K562 (cell line): ENCODE data around the gene DAP. TPM values are rescaled to one million over a fixed set of nuclear protein-coding genes. Genes with fewer than 3 reads are reported as not detected.

Experiments used
- ATAC-seq: fragments of 200-7000 bp; cut with Tn5 transposase; 3 replicates; pipeline ENCODE4 v1.9.1; 2020; ENCODE audit warnings: moderate library complexity
- BruUV-seq: library from RNA; stranded (reverse); fragments of 400-500 nt; replicated peaks from 2 replicates; lab custom pipeline; 2021; lab: Mats Ljungman, UMichigan
- CTCF ChIA-PET: fragments of 300-600 bp; formaldehyde crosslinking; extraction: SDS; loops from one replicate; lab custom pipeline; 2021; ENCODE audit warnings: low intra/inter-chr PET ratio; lab: Yijun Ruan, JAX
- POLR2A ChIA-PET: fragments of 300-600, 350-650 bp; sonication (Branson Sonifier 250); formaldehyde crosslinking; extraction: SDS; loops from one replicate; lab custom pipeline; 2021; ENCODE audit warnings: antibody characterized with exemption, inconsistent platforms; lab: Yijun Ruan, JAX
- DNase-seq, 4 experiments: peaks; one replicate each; pipeline versions ENCODE4 v3.0.0 to v3.0.0-alpha.2; 2011 to 2018; ENCODE audit warnings: low spot score in 3 of 4, mixed read lengths in 3 of 4; ENCODE audit errors: extremely low read depth in 1 of 4
- FAIRE-seq: peaks from 2 replicates; lab custom pipeline; 2011; peaks lifted over from hg19 to GRCh38; lab: Jason Lieb, UNC
- H2AFZ ChIP-seq: 2 replicates; pipeline ENCODE4 v1.6.0; 2011; ENCODE audit warnings: low read depth, low read length, control low read depth, inconsistent platforms
- H3K27ac ChIP-seq: fragments of 200-600 bp; 3 replicates; pipeline ENCODE4 v1.8.0; 2011; ENCODE audit warnings: low read depth, mild to moderate bottlenecking, control low read depth, inconsistent platforms, low read length, moderate library complexity, mixed read lengths; ENCODE audit errors: extremely low read depth
- H3K27me3 ChIP-seq, 2 experiments: fragments of 300-600 bp in 1 of 2; 2 replicates in 1 of 2; 3 replicates in 1 of 2; pipeline versions ENCODE4 v1.6.0 to v1.8.0; 2011; ENCODE audit warnings: inconsistent platforms in 2 of 2, low read length in 2 of 2, mild to moderate bottlenecking in 1 of 2, mixed read lengths in 1 of 2, moderate library complexity in 1 of 2; ENCODE audit not compliant: control insufficient read depth in 2 of 2, insufficient read depth in 2 of 2
- H3K36me3 ChIP-seq: fragments of 300-600 bp; 3 replicates; pipeline ENCODE4 v1.8.0; 2011; ENCODE audit warnings: mild to moderate bottlenecking, low read length, inconsistent platforms; ENCODE audit not compliant: control insufficient read depth, insufficient read depth
- H3K4me1 ChIP-seq, 2 experiments: fragments of 200-600 bp in 1 of 2; replicated peaks in 1 of 2; 2 replicates in 1 of 2; 3 replicates in 1 of 2; pipeline versions ENCODE4 v1.5.1 to v1.8.0; 2011; ENCODE audit warnings: inconsistent platforms in 2 of 2, low read length in 2 of 2, mild to moderate bottlenecking in 1 of 2, mixed read lengths in 1 of 2, moderate library complexity in 1 of 2; ENCODE audit not compliant: control insufficient read depth in 2 of 2, insufficient read depth in 2 of 2
- H3K4me2 ChIP-seq: 2 replicates; pipeline ENCODE4 v1.6.1; 2011; ENCODE audit warnings: low read length, control low read depth, inconsistent platforms, mixed read lengths; ENCODE audit not compliant: insufficient read depth
- H3K4me3 ChIP-seq: fragments of 200-600 bp; sonication (generic), shearing (Covaris generic); 2 replicates; pipeline ENCODE4 v1.5.1; 2016; ENCODE audit warnings: control low read depth, inconsistent platforms
- H3K79me2 ChIP-seq: fragments of 200-600 bp; 3 replicates; pipeline ENCODE4 v1.8.0; 2011; ENCODE audit warnings: low read length, inconsistent platforms; ENCODE audit not compliant: control insufficient read depth, insufficient read depth
- H3K9ac ChIP-seq, 2 experiments: 2 replicates each; pipeline versions ENCODE4 v1.6.0 to v1.6.1; 2011; ENCODE audit warnings: low read depth in 2 of 2, low read length in 2 of 2, control low read depth in 1 of 2, inconsistent platforms in 1 of 2, mild to moderate bottlenecking in 1 of 2, mixed read lengths in 1 of 2; ENCODE audit not compliant: insufficient read depth in 1 of 2
- H3K9me1 ChIP-seq: one replicate; pipeline ENCODE4 v1.6.0; 2011; ENCODE audit warnings: inconsistent platforms, mild to moderate bottlenecking, low read length, moderate library complexity; ENCODE audit not compliant: control insufficient read depth, insufficient read depth
- H3K9me3 ChIP-seq: replicated peaks from 2 replicates; pipeline ENCODE4 v1.5.1; 2011; ENCODE audit warnings: low read depth, low read length, inconsistent platforms; ENCODE audit not compliant: control insufficient read depth, insufficient read depth
- H4K20me1 ChIP-seq: replicated peaks from 2 replicates; pipeline ENCODE4 v1.6.1; 2011; ENCODE audit warnings: low read length, inconsistent platforms, mixed read lengths; ENCODE audit not compliant: control insufficient read depth, insufficient read depth
- CBX3 ChIP-seq, 2 experiments: IDR thresholded peaks; 1 replicate in 1 of 2; 2 replicates in 1 of 2; pipeline ENCODE4 v1.6.1; 2012; ENCODE audit warnings: inconsistent platforms in 2 of 2, low read length in 2 of 2, borderline replicate concordance in 1 of 2, control low read depth in 1 of 2
- CREB5 ChIP-seq: fragments of 250-450 bp; sonication (Bioruptor Pico); IDR thresholded peaks from 2 replicates; pipeline ENCODE4 v1.5.0; 2020; ENCODE audit warnings: mild to moderate bottlenecking
- NFXL1 ChIP-seq: fragments of 450-650 bp; formaldehyde crosslinking; IDR thresholded peaks from 2 replicates; pipeline ENCODE4 v1.4.0; 2021; ENCODE audit warnings: mild to moderate bottlenecking
- PCBP1 ChIP-seq: fragments of 200-400 bp; formaldehyde crosslinking; IDR thresholded peaks from 2 replicates; pipeline ENCODE4 v1.6.1; 2018; ENCODE audit warnings: mild to moderate bottlenecking, low read depth, low read length; ENCODE audit not compliant: poor library complexity, severe bottlenecking
- SFPQ ChIP-seq: fragments of 200-400 bp; formaldehyde crosslinking; IDR thresholded peaks from 2 replicates; pipeline ENCODE4 v1.6.1; 2017; ENCODE audit warnings: mild to moderate bottlenecking, low read depth, low read length, moderate library complexity
- USF1 ChIP-seq: sonication (generic); formaldehyde crosslinking; IDR thresholded peaks from 2 replicates; pipeline ENCODE4 v1.9.0; 2022; ENCODE audit warnings: mild to moderate bottlenecking, missing genetic modification reagents
- WHSC1 ChIP-seq: IDR thresholded peaks from one replicate; pipeline ENCODE4 v1.6.1; 2012; ENCODE audit warnings: low read length, control low read depth, inconsistent platforms
- ZBTB49 ChIP-seq: sonication (generic); formaldehyde crosslinking; IDR thresholded peaks from 2 replicates; pipeline ENCODE4 v1.8.0; 2022; ENCODE audit warnings: missing genetic modification reagents, mild to moderate bottlenecking, borderline replicate concordance
- ZKSCAN8 ChIP-seq: fragments of 200-800 bp; sonication (Bioruptor generic); IDR thresholded peaks from 2 replicates; pipeline ENCODE4 v1.6.1; 2016; ENCODE audit warnings: missing genetic modification characterization, missing compliant biosample characterization
- ZNF696 ChIP-seq: fragments of 250-450 bp; sonication (Bioruptor Pico); conservative IDR thresholded peaks from 2 replicates; pipeline ENCODE4 v1.4.0; 2020; ENCODE audit warnings: mild to moderate bottlenecking, moderate library complexity
- WGBS: fragments of 100-300 bp; shearing (Covaris generic); methylation state at CpG from one replicate; pipeline ENCODE4 v1.1.6; 2016; ENCODE audit warnings: low coverage, mixed read lengths; ENCODE audit not compliant: insufficient coverage; ENCODE audit errors: missing lambda C conversion rate; 5-methylcytosine and 5-hydroxymethylcytosine counted together
- in situ Hi-C: fragments of 300-500 bp; cut with MboI; formaldehyde crosslinking; loops from 4 replicates; pipeline ENCODE4 v1.15.0; 2018; ENCODE audit warnings: inconsistent platforms, mixed read lengths
- intact Hi-C: fragments of 100-400 bp; cut with micrococcal nuclease; formaldehyde crosslinking; loops from 2 replicates; pipeline ENCODE4 v1.14.2; 2022
- polyA plus RNA-seq, 8 experiments: library from polyadenylated mRNA; depleted of rRNA in 4 of 8; stranded (reverse) in 5 of 8; unstranded in 3 of 8; fragments of >200 nt; fragmentation: Nextera tagmentation in 2 of 8; fragmentation: Illumina TruSeq in 1 of 8; extraction: Ambion mirVana in 2 of 8; extraction: Trizol in 1 of 8; gene quantifications; 2 replicates each; pipeline versions ENCODE4 v1.2.1 to v1.2.3, GENCODE V29; 2011 to 2014; ENCODE audit warnings: inconsistent platforms in 1 of 8, missing spikeins in 1 of 8
- total RNA-seq, 7 experiments: library from RNA; depleted of rRNA in 6 of 7; stranded (reverse); fragments of >200 nt in 6 of 7; fragmentation: Illumina TruSeq in 2 of 7; extraction: Trizol in 2 of 7; gene quantifications; 2 replicates each; pipeline versions ENCODE4 v1.2.1 to v1.2.3, GENCODE V29; 2011 to 2021; ENCODE audit warnings: low replicate concordance in 1 of 7
- TF ChIP-seq, protein P1 (sequence below): sonication (generic); IDR thresholded peaks from 2 replicates; pipeline ENCODE4 v1.6.1; 2016

The DAP gene
- total and polyA plus RNA-seq, 9 of the 15 experiments (the other 6 are each of a cell fraction or from before 2014, with no cell fraction given) = 14.1 to 151 (median 34.5) TPM

DNA sequence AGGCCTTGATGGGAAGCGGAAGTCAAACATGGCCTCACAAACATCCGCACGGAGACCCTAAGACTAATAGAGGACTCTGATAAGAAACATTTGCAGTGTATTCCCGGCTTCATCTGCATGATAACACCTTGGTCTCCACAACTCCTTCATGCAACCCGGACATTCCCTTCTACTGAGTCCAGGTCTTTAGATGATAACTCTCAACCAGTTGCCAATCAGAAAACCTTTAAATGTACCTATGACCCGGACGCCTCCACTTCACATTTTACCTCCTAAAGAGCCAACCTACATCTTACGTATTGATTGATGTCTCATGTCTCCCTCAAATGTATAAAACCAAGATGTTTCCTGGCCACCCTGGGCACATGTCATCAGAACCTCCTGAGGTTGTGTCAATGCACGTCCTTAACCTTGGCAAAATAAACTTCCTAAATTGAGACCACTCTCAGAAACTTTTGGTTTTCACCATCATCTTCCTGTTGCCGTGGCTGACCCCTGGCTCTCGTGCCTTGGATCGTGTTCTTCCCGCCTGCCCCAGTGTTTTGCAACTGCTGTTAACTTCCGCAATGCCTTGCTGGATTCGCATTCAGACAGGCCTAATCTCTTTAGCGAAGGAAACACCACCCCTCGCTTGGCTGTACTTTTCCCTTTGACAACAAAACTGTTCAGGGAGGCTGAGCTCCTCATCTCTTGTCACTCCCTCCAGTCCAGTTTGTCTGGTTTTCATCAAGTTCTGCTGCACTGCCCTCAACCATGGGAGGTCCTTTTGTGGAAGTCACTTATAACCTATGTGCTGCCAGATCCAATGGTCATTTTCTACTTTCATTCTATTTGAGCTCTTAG, 1.1 kb upstream of the DAP start (continued):
- TF ChIP-seq USF1 (CRISPR knock-in tag) = no peak
- TF ChIP-seq ZKSCAN8 = 0 out of 2 replicates have a peak, but pooled peaks have one; percentile 44
- no peak for TF ChIP-seq ZNF696 (CRISPR knock-in tag)
- TF ChIP-seq, all 486 proteins: peak for 81

- 0% methylated on average over 12 of the region's 42 CpGs for WGBS
- Histone ChIP-seq H4K20me1 (peaks cover 24% of the 10 kb centered on the region), H3K27me3 (no peaks in the 10 kb centered on the region), H3K9me1 (peaks cover 12% of the 10 kb centered on the region), H3K79me2 (peaks cover 55% of the 10 kb centered on the region), H3K9me3 (no peaks in the 10 kb centered on the region), H3K4me2 (peak overlapping the region; percentile 93; the same call in 1 of the 2 replicates), H3K27ac (peak overlapping the region; percentile 76), H3K4me1 (peaks cover 18 to 36% of the 10 kb centered on the region in 2 experiments), H3K36me3 (peaks cover 32% of the 10 kb centered on the region), H3K9ac (peak overlapping the region; percentile 94 to 95; a peak in 3 of 4 replicates), H2AFZ (peak overlapping the region; percentile 44), H3K4me3 (peak overlapping the region; percentile 88)
- ATAC-seq = no peak
- in situ Hi-C loops = no loop called here
- ChIA-PET CTCF (no interaction called here), POLR2A (interaction anchor here (0.6 to 1.3 kb wide), 10 partner anchors 11 to 68 kb away, joined by 3 to 10 read pairs (median 4); no protein-coding TSS in a partner anchor)
- intact Hi-C loops = loop anchor here (2.0 to 10.0 kb wide), 4 partner anchors 26 to 256 kb away; no protein-coding TSS in a partner anchor
- no peak for FAIRE-seq
- no peak for DNase-seq
- BruUV-seq = no TSS peak
- TF ChIP-seq CREB5 (CRISPR knock-in tag) (no peak), ZBTB49 (CRISPR knock-in tag) (no peak), CBX3 (IDR thresholded peaks at IDR 0.05; ENCODE audit: borderline replicate concordance in 1 of 2, low read length in 2 of 2) (no peak), PCBP1 (peak; percentile 1), SFPQ (no peak), NFXL1 (no peak), WHSC1 (no peak)
- TF ChIP-seq, protein P1, sequence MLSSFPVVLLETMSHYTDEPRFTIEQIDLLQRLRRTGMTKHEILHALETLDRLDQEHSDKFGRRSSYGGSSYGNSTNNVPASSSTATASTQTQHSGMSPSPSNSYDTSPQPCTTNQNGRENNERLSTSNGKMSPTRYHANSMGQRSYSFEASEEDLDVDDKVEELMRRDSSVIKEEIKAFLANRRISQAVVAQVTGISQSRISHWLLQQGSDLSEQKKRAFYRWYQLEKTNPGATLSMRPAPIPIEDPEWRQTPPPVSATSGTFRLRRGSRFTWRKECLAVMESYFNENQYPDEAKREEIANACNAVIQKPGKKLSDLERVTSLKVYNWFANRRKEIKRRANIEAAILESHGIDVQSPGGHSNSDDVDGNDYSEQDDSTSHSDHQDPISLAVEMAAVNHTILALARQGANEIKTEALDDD = no peak
Observed at GRCh38 chr5:10760921-10761184, 181 bp downstream of the DAP start.
